Body of pancreas (tissue), 4 donors: ENCODE measurements around the gene FLNC. TPM values are rescaled to one million over a fixed set of nuclear protein-coding genes. Genes with fewer than 3 reads are reported as not detected.

Source experiments
- ATAC-seq: fragments of 150-250 bp; one replicate; pipeline ENCODE4 v1.9.1; 2016
- DNase-seq, 4 donors: peaks; one replicate each; pipeline ENCODE4 v3.0.0-alpha.2; 2019
- H3K27ac ChIP-seq, 4 donors: fragments of 200-600 bp; sonication (generic); 1 replicate in 3 of 4; 2 replicates in 1 of 4; pipeline versions ENCODE4 v1.5.1 to v1.6.1; 2016 to 2019; ENCODE audit warnings: mild to moderate bottlenecking in 1 of 4, mixed read lengths in 1 of 4, moderate library complexity in 1 of 4
- H3K27me3 ChIP-seq, 2 donors: fragments of 200-600 bp; sonication (generic); one replicate each; pipeline ENCODE4 v1.6.0; 2016; ENCODE audit warnings: mild to moderate bottlenecking in 1 of 2
- H3K36me3 ChIP-seq, 2 donors: fragments of 200-600 bp; sonication (generic); replicated peaks in 1 of 2; 2 replicates each; pipeline ENCODE4 v1.5.1; 2016; ENCODE audit warnings: low read depth in 2 of 2; ENCODE audit not compliant: insufficient read depth in 1 of 2
- H3K4me1 ChIP-seq: fragments of 200-600 bp; sonication (generic); one replicate; pipeline ENCODE4 v1.6.0; 2016
- H3K4me3 ChIP-seq, 2 donors: fragments of 200-600 bp; sonication (generic); 1 replicate in 1 of 2; 2 replicates in 1 of 2; pipeline ENCODE4 v1.5.1; 2016 to 2019
- H3K9me3 ChIP-seq, 3 donors: fragments of 200-600 bp; sonication (generic); 1 replicate in 2 of 3; 2 replicates in 1 of 3; pipeline ENCODE4 v1.5.1; 2016
- POLR2A ChIP-seq, 3 donors: fragments of 450-650 bp; IDR thresholded peaks; one replicate each; pipeline ENCODE4 v1.6.1; 2016; ENCODE audit warnings: antibody characterized with exemption in 3 of 3, mild to moderate bottlenecking in 2 of 3
- WGBS, 2 donors: methylation state at CpG; one replicate each; pipeline ENCODE4 v1.1.5; 2017; 5-methylcytosine and 5-hydroxymethylcytosine counted together
- intact Hi-C: fragments of 100-400 bp; cut with DNase I; formaldehyde crosslinking; loops from one replicate; pipeline ENCODE4 v1.15.1; 2023
- total RNA-seq, 2 donors: library from RNA; depleted of rRNA; stranded (reverse); fragments of >200 nt; gene quantifications; one replicate each; pipeline ENCODE4 v1.1.0, GENCODE V29; 2016
- TF ChIP-seq, protein P1 (sequence below), 7 experiments: fragments of 450-650 bp in 4 of 7; fragments of 200-600 bp in 3 of 7; sonication (generic) in 3 of 7; IDR thresholded peaks; one replicate each; pipeline ENCODE4 v1.5.1; 2016 to 2019; ENCODE audit warnings: antibody characterized with exemption in 7 of 7

Gene FLNC
- total RNA-seq, 2 donors from 2014 or later = 1.8 to 4.0 TPM

DNA sequence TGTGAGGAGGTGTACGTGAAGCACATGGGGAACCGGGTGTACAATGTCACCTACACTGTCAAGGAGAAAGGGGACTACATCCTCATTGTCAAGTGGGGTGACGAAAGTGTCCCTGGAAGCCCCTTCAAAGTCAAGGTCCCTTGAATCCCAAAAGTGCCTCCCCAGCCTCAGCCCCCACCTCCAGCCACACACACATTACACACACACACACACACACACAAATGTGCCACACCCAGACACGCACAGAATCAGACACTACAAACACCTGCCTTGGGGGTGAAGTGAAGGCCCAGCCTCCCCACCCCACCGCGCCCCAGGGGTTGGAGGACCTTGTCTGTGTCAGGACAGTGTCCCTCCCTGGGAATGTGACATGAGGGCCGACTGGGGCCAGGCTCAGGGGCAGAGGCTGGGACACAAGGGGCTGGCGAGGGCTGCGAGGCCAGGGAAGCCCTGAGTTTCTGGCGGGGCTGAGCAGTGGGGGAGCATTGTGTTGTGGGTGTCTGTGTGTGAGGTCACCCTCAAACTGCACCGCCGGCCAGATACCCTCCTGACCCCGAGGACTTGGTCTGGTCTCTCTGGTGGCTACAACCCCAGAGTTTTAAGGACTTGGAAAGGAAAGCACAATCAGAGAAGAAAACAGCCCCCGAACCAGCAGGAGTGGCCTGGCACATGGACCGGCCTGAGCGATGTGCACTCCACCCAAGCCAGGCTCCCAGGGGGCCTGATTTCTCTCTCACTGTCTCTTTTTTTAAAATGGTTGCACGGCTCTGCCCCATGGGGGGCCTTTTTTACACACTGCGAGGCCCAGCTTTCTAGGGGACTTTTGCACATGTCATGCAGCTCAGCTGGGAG lies 28.4 kb downstream of the FLNC start:
- Histone ChIP-seq H3K27me3 (no peaks in the 10 kb centered on the region), H3K36me3 (no peaks in the 10 kb centered on the region), H3K9me3 (no peaks in the 10 kb centered on the region), H3K4me3 (no peak overlapping the region), H3K4me1 (peaks cover 8% of the 10 kb centered on the region), H3K27ac (no peak overlapping the region)
- DNase-seq (no peak), ATAC-seq (no peak)
- TF ChIP-seq, protein P1, sequence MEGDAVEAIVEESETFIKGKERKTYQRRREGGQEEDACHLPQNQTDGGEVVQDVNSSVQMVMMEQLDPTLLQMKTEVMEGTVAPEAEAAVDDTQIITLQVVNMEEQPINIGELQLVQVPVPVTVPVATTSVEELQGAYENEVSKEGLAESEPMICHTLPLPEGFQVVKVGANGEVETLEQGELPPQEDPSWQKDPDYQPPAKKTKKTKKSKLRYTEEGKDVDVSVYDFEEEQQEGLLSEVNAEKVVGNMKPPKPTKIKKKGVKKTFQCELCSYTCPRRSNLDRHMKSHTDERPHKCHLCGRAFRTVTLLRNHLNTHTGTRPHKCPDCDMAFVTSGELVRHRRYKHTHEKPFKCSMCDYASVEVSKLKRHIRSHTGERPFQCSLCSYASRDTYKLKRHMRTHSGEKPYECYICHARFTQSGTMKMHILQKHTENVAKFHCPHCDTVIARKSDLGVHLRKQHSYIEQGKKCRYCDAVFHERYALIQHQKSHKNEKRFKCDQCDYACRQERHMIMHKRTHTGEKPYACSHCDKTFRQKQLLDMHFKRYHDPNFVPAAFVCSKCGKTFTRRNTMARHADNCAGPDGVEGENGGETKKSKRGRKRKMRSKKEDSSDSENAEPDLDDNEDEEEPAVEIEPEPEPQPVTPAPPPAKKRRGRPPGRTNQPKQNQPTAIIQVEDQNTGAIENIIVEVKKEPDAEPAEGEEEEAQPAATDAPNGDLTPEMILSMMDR (IDR thresholded peaks at IDR 0.05) = no peak
- no peak for TF ChIP-seq POLR2A (IDR thresholded peaks at IDR 0.05)
- WGBS, 2 donors = 71 to 74% methylated on average over 6 to 16 of the region's 18 CpGs
- intact Hi-C loops = no loop called here

DNA sequence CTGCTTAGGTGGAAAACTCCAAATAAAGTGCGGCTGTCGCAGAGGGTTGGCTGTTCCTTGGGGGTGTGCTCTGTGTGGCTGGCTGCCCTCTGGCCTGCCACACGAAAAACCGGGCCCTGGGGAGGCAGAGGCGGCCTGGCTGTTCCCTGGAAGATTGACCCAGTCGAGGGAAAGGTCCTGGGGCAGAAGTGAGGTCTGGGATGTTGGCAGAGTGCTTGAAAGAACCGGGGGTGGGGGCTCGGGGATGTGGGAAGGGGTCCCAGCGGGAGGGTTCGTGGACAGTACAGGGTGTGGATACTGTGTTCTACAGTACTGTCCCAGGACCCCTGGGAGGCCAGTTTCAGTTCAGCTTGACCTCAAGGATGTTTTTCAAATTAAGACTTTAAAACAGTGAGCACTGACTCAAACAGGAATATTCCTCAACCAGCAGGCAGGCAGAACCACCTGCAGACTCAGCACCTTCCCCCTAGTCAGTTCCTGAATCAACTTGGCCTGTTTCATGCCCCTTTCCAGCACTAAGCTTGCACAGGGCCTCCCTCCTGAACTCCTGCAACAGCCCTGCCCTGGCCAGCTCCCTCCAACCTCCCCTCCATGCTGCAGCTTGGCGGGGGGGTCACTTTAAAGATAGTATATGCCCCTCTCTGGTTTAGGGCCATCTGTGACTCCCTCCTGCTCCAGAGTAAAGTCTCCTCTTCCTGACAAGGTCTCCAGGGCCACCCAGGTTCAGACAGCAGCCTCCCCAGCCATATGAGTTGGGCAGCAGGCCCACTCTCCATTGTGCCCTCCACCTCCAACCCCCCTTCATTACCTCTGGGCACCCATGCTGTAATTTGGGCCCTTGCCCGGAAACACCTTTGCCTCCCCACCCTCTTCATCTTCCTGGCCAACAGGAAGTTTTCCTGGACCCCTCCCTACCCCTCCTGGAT lies 29.3 kb downstream of the FLNC start:
- Histone ChIP-seq H3K4me3 (no peak overlapping the region), H3K9me3 (no peaks in the 10 kb centered on the region), H3K36me3 (no peaks in the 10 kb centered on the region), H3K27ac (no peak overlapping the region), H3K4me1 (peaks cover 15% of the 10 kb centered on the region), H3K27me3 (no peaks in the 10 kb centered on the region)
- TF ChIP-seq, protein P1 (IDR thresholded peaks at IDR 0.05) = no peak
- no peak for TF ChIP-seq POLR2A (IDR thresholded peaks at IDR 0.05)
- peak in 1 of 4 donors; percentile 23 for DNase-seq
- intact Hi-C loops = no loop called here
- ATAC-seq = no peak
- WGBS, 2 donors = 56 to 57% methylated on average over 12 of the region's 12 CpGs

DNA sequence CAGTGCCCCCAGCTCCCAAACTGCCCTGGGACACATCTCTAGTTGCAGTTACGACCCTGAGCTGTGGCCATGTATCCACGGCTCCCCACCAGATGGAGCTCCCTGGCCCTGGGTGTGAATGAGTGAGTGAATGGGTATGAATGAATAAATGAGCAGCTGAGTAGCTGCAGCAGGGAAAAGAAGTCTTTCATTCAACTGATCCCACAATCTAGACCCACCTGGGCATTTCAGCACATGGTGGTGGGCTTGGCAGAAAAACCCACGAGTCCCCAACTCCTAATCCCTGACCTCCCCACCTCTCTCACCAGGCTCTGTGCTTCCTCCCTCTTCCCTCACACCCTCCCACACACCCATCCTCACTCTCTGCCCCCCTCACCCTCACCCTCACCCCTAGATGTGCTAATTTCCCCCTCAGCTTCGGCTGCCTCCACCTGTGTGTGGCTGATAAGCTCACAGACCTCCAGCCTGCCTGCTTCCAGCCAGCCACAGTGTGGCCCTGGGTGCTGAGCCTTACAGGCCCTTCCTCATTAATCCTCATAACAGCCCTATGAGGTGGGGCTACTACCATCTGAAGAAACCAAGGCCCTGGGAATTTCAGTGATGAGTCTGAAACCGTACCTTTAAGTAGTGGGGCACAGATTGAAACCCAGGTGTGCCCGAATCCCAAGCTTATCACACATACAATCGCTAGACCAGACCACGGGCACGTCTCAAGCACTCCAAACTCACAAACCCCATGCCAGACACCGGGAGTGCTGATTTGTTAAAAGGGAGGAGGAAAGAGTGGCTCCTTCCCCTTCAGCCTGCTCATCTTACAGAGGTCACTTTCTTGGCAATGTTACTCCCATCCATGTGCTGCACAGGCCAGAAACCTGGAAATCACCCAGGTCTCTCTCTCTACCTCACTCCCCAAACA lies 30.2 kb downstream of the FLNC start:
- Histone ChIP-seq H3K27me3 (no peaks in the 10 kb centered on the region), H3K9me3 (no peaks in the 10 kb centered on the region), H3K27ac (no peak overlapping the region), H3K4me3 (no peak overlapping the region), H3K4me1 (peaks cover 15% of the 10 kb centered on the region), H3K36me3 (no peaks in the 10 kb centered on the region)
- DNase-seq (no peak), ATAC-seq (no peak)
- TF ChIP-seq POLR2A (IDR thresholded peaks at IDR 0.05) = no peak
- intact Hi-C loops = no loop called here
- 45 to 53% methylated on average over 10 of the region's 10 CpGs for WGBS, 2 donors

DNA sequence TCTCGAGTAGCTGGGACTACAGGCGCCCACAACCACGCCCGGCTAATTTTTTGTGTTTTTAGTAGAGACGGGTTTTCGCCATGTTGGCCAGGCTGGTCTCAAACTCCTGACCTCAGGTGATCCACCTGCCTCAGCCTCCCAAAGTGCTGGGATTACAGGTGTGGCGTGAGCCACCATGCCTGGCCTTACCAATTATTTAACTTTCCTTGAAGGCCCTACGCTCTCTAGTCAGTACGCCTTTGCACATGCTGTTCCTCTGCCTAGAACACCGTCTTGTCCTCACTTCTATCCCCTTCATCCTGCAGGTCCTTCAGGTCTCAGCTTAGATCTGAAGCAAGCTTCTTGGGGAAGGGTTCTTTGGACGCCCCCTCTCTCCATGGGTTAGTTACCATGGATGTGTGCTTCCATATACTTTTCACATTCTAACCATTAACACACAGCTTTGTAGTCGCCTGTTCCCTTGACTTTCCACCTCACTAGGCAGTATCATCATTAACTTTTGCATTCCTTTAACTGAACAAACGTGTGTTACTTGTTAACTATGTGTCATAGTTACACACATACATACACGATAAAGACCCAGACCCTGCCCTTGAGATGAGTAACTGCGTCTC lies 31.9 kb downstream of the FLNC start:
- 63 to 67% methylated on average over 15 of the region's 15 CpGs for WGBS, 2 donors

More for the DNA sequence above, 31.9 kb downstream of the FLNC start:
- ATAC-seq (no peak), DNase-seq (no peak)
- intact Hi-C loops = no loop called here
- TF ChIP-seq, protein P1 (IDR thresholded peaks at IDR 0.05) = no peak
- no peak for TF ChIP-seq POLR2A (IDR thresholded peaks at IDR 0.05)
- H3K27me3 ChIP-seq = no peaks in the 10 kb centered on the region
- no peaks in the 10 kb centered on the region for H3K9me3 ChIP-seq
- H3K4me3 ChIP-seq = no peak overlapping the region
- H3K36me3 ChIP-seq = no peaks in the 10 kb centered on the region
- peaks cover 15% of the 10 kb centered on the region for H3K4me1 ChIP-seq
- peak overlapping the region in 1 of 4 donors; percentile 67 for H3K27ac ChIP-seq
